ENCODE measurements around the gene NEUROD2.

NEUROD2 gene

GRCh38 chr17:39562976-39563375, 44.7 kb downstream of the NEUROD2 start:
- H3K4me3 ChIP-seq (ENCODE audit: low read depth, low read length) = no peak overlapping the region

GRCh38 chr17:39562395-39562794, 45.3 kb downstream of the NEUROD2 start:
- no peak for DNase-seq (ENCODE audit: low read depth)
- H3K4me3 ChIP-seq (ENCODE audit: low read depth, low read length) = no peak overlapping the region

More at GRCh38 chr17:39562976-39563375, 44.7 kb downstream of the NEUROD2 start:
- DNase-seq (ENCODE audit: low read depth) = no peak

GRCh38 chr17:39556423-39556822, 51.3 kb downstream of the NEUROD2 start:
- H3K4me3 ChIP-seq (ENCODE audit: low read depth, low read length) = no peak overlapping the region
- no peak for DNase-seq (ENCODE audit: low read depth)

GRCh38 chr17:39555368-39555767, 52.4 kb downstream of the NEUROD2 start:
- DNase-seq (ENCODE audit: low read depth) = no peak
- H3K4me3 ChIP-seq (ENCODE audit: low read depth, low read length) = no peak overlapping the region
